ENCODE data around the gene NPHP4.

GRCh38 chr1:5880630-5881405, 111.4 kb downstream of the NPHP4 start:
- TF ChIP-seq CTCF (IDR thresholded peaks at IDR 0.05; ENCODE audit: extremely low read depth in 1 of 2, insufficient read depth in 1 of 2, low read depth in 1 of 2, low read length in 2 of 2) (no peak), EZH2 (IDR thresholded peaks at IDR 0.05; ENCODE audit: borderline replicate concordance, low read depth, low read length, severe bottlenecking) (no peak), POLR2AphosphoS5 (IDR thresholded peaks at IDR 0.05; ENCODE audit: insufficient read depth, low read depth, low read length) (no peak), MAX (IDR thresholded peaks at IDR 0.05; ENCODE audit: insufficient read depth, insufficient read length) (no peak), POLR2A (IDR thresholded peaks at IDR 0.05; ENCODE audit: low read depth, low read length) (no peak), GATA2 (IDR thresholded peaks at IDR 0.05; ENCODE audit: insufficient read depth, insufficient read length, low read depth, low read length) (no peak), MYC (IDR thresholded peaks at IDR 0.05; ENCODE audit: low read depth, low read length) (no peak), JUN (IDR thresholded peaks at IDR 0.05; ENCODE audit: borderline replicate concordance, insufficient read depth, insufficient read length, low read depth) (no peak)

All from endothelial cell of umbilical vein (primary cell).